DMS 273 (cell line): ENCODE measurements around the gene COL5A1.
"Not testable (repeated sequence)": the region's sequence is repeated elsewhere in the genome, so short reads cannot be mapped to it uniquely, and the experiment has no call there.

Experiments used
- DNase-seq: peaks from one replicate; lab custom pipeline; 2025; ENCODE audit not compliant: unreplicated experiment; lab: John Stamatoyannopoulos, UW

Gene COL5A1

GRCh38 chr9:134707031-134707680 lies 65.6 kb downstream of the COL5A1 start:
- peak; percentile 83 for DNase-seq

GRCh38 chr9:134707731-134708671 lies 66.4 kb downstream of the COL5A1 start:
- DNase-seq, result no peak

GRCh38 chr9:134708672-134709038 lies 67.1 kb downstream of the COL5A1 start:
- DNase-seq, result no peak

GRCh38 chr9:134709512-134710270 lies 68.1 kb downstream of the COL5A1 start:
- DNase-seq, result peak; percentile 33

GRCh38 chr9:134710271-134710540 lies 68.6 kb downstream of the COL5A1 start:
- no peak for DNase-seq

GRCh38 chr9:134710901-134711300 lies 69.3 kb downstream of the COL5A1 start:
- DNase-seq, result no peak

GRCh38 chr9:134712243-134712642 lies 70.6 kb downstream of the COL5A1 start:
- peak; percentile 15 for DNase-seq

GRCh38 chr9:134712926-134713325 lies 71.3 kb downstream of the COL5A1 start:
- DNase-seq, result no peak

GRCh38 chr9:134715536-134715935 lies 73.9 kb downstream of the COL5A1 start:
- not testable (repeated sequence) for DNase-seq

- no peak for DNase-seq
Observed at GRCh38 chr9:134716067-134716466, 74.5 kb downstream of the COL5A1 start.

- DNase-seq, result no peak
Observed at GRCh38 chr9:134717056-134717455, 75.5 kb downstream of the COL5A1 start.

GRCh38 chr9:134717924-134718645 lies 76.5 kb downstream of the COL5A1 start:
- peak; percentile 18 for DNase-seq

- DNase-seq, result no peak
Observed at GRCh38 chr9:134719331-134719730, 77.7 kb downstream of the COL5A1 start.

- DNase-seq, result no peak
Observed at GRCh38 chr9:134720136-134720753, 78.6 kb downstream of the COL5A1 start.

GRCh38 chr9:134720796-134721195 lies 79.2 kb downstream of the COL5A1 start:
- DNase-seq, result no peak

GRCh38 chr9:134721344-134721743 lies 79.7 kb downstream of the COL5A1 start:
- no peak for DNase-seq

- DNase-seq, result no peak
Observed at GRCh38 chr9:134722120-134722701, 80.6 kb downstream of the COL5A1 start.

GRCh38 chr9:134723037-134723436 lies 81.4 kb downstream of the COL5A1 start:
- no peak for DNase-seq

- DNase-seq, result no peak
Observed at GRCh38 chr9:134723491-134724190, 82.0 kb downstream of the COL5A1 start.
